ENCODE results near the gene SLC7A1. TPM values are rescaled to one million over a fixed set of nuclear protein-coding genes. Genes with fewer than 3 reads are reported as not detected.

SLC7A1 gene
- total and polyA plus RNA-seq, 2 donors, result 8.5 to 11.7 TPM

- no peaks in the 10 kb centered on the region for H3K36me3 ChIP-seq (ENCODE audit: insufficient read depth)
- H3K4me3 ChIP-seq (ENCODE audit: low read depth, low read length), result no peak overlapping the region
- no peak overlapping the region for H3K27ac ChIP-seq (ENCODE audit: low read depth)
- WGBS, result 76% methylated on average over 7 of the region's 7 CpGs
- no peak for DNase-seq (ENCODE audit: extremely low spot score)
- no peaks in the 10 kb centered on the region for H3K4me1 ChIP-seq (ENCODE audit: insufficient read depth)
Observed at GRCh38 chr13:29484236-29484635, 111.3 kb downstream of the SLC7A1 start.

GRCh38 chr13:29483623-29484022 lies 111.9 kb downstream of the SLC7A1 start:
- Histone ChIP-seq H3K4me1 (ENCODE audit: insufficient read depth) (no peaks in the 10 kb centered on the region), H3K4me3 (ENCODE audit: low read depth, low read length) (no peak overlapping the region), H3K27ac (ENCODE audit: low read depth) (no peak overlapping the region), H3K36me3 (ENCODE audit: insufficient read depth) (no peaks in the 10 kb centered on the region)
- DNase-seq (ENCODE audit: extremely low spot score), result no peak
- 81% methylated on average over 4 of the region's 4 CpGs for WGBS

- no peak overlapping the region for H3K4me3 ChIP-seq (ENCODE audit: low read depth, low read length)
- H3K4me1 ChIP-seq (ENCODE audit: insufficient read depth), result no peaks in the 10 kb centered on the region
- no peaks in the 10 kb centered on the region for H3K36me3 ChIP-seq (ENCODE audit: insufficient read depth)
- 90% methylated on average over 15 of the region's 15 CpGs for WGBS
- DNase-seq (ENCODE audit: extremely low spot score), result no peak
- no peak overlapping the region for H3K27ac ChIP-seq (ENCODE audit: low read depth)
Observed at GRCh38 chr13:29483211-29483610, 112.3 kb downstream of the SLC7A1 start.

- Histone ChIP-seq H3K27ac (ENCODE audit: low read depth) (no peak overlapping the region), H3K4me3 (ENCODE audit: low read depth, low read length) (no peak overlapping the region), H3K4me1 (ENCODE audit: insufficient read depth) (no peaks in the 10 kb centered on the region), H3K36me3 (ENCODE audit: insufficient read depth) (no peaks in the 10 kb centered on the region)
- 77% methylated on average over 4 of the region's 4 CpGs for WGBS
- DNase-seq (ENCODE audit: extremely low spot score), result no peak
Observed at GRCh38 chr13:29482504-29482903, 113.0 kb downstream of the SLC7A1 start.

GRCh38 chr13:29481603-29482002 lies 113.9 kb downstream of the SLC7A1 start:
- H3K36me3 ChIP-seq (ENCODE audit: insufficient read depth), result no peaks in the 10 kb centered on the region
- no peak for DNase-seq (ENCODE audit: extremely low spot score)
- no peaks in the 10 kb centered on the region for H3K4me1 ChIP-seq (ENCODE audit: insufficient read depth)
- no peak overlapping the region for H3K27ac ChIP-seq (ENCODE audit: low read depth)
- 93% methylated on average over 5 of the region's 5 CpGs for WGBS
- H3K4me3 ChIP-seq (ENCODE audit: low read depth, low read length), result no peak overlapping the region

GRCh38 chr13:29480893-29481525 lies 114.5 kb downstream of the SLC7A1 start:
- WGBS, result 88% methylated on average over 11 of the region's 11 CpGs
- no peak overlapping the region for H3K27ac ChIP-seq (ENCODE audit: low read depth)
- no peak for DNase-seq (ENCODE audit: extremely low spot score)
- H3K36me3 ChIP-seq (ENCODE audit: insufficient read depth), result no peaks in the 10 kb centered on the region
- H3K4me3 ChIP-seq (ENCODE audit: low read depth, low read length), result no peak overlapping the region
- no peaks in the 10 kb centered on the region for H3K4me1 ChIP-seq (ENCODE audit: insufficient read depth)

GRCh38 chr13:29479716-29480492 lies 115.6 kb downstream of the SLC7A1 start:
- no peak overlapping the region for H3K4me3 ChIP-seq (ENCODE audit: low read depth, low read length)
- no peaks in the 10 kb centered on the region for H3K4me1 ChIP-seq (ENCODE audit: insufficient read depth)
- DNase-seq (ENCODE audit: extremely low spot score), result no peak
- H3K36me3 ChIP-seq (ENCODE audit: insufficient read depth), result no peaks in the 10 kb centered on the region
- H3K27ac ChIP-seq (ENCODE audit: low read depth), result no peak overlapping the region
- 80% methylated on average over 25 of the region's 25 CpGs for WGBS

- H3K4me3 ChIP-seq (ENCODE audit: low read depth, low read length), result no peak overlapping the region
- 81% methylated on average over 3 of the region's 3 CpGs for WGBS
Observed at GRCh38 chr13:29476046-29476445, 119.4 kb downstream of the SLC7A1 start.

GRCh38 chr13:29474991-29475390 lies 120.5 kb downstream of the SLC7A1 start:
- no peaks in the 10 kb centered on the region for H3K36me3 ChIP-seq (ENCODE audit: insufficient read depth)
- H3K4me3 ChIP-seq (ENCODE audit: low read depth, low read length), result no peak overlapping the region
- WGBS, result 74% methylated on average over 3 of the region's 3 CpGs
- H3K4me1 ChIP-seq (ENCODE audit: insufficient read depth), result no peaks in the 10 kb centered on the region
- no peak for DNase-seq (ENCODE audit: extremely low spot score)
- no peak overlapping the region for H3K27ac ChIP-seq (ENCODE audit: low read depth)

More at GRCh38 chr13:29476046-29476445, 119.4 kb downstream of the SLC7A1 start:
- no peaks in the 10 kb centered on the region for H3K36me3 ChIP-seq (ENCODE audit: insufficient read depth)
- H3K4me1 ChIP-seq (ENCODE audit: insufficient read depth), result no peaks in the 10 kb centered on the region
- DNase-seq (ENCODE audit: extremely low spot score), result no peak
- H3K27ac ChIP-seq (ENCODE audit: low read depth), result no peak overlapping the region

GRCh38 chr13:29473166-29473565 lies 122.3 kb downstream of the SLC7A1 start:
- WGBS, result 76% methylated on average over 4 of the region's 4 CpGs
- H3K4me3 ChIP-seq (ENCODE audit: low read depth, low read length), result no peak overlapping the region
- no peak overlapping the region for H3K27ac ChIP-seq (ENCODE audit: low read depth)
- no peaks in the 10 kb centered on the region for H3K36me3 ChIP-seq (ENCODE audit: insufficient read depth)
- no peak for DNase-seq (ENCODE audit: extremely low spot score)
- no peaks in the 10 kb centered on the region for H3K4me1 ChIP-seq (ENCODE audit: insufficient read depth)

- Histone ChIP-seq H3K27ac (ENCODE audit: low read depth) (no peak overlapping the region), H3K36me3 (ENCODE audit: insufficient read depth) (no peaks in the 10 kb centered on the region), H3K4me3 (ENCODE audit: low read depth, low read length) (no peak overlapping the region), H3K4me1 (ENCODE audit: insufficient read depth) (no peaks in the 10 kb centered on the region)
- DNase-seq (ENCODE audit: extremely low spot score), result no peak
- WGBS, result 53% methylated on average over 6 of the region's 6 CpGs
Observed at GRCh38 chr13:29472332-29472961, 123.0 kb downstream of the SLC7A1 start.

- WGBS, result 88% methylated on average over 9 of the region's 9 CpGs
- no peak for DNase-seq (ENCODE audit: extremely low spot score)
- Histone ChIP-seq H3K4me3 (ENCODE audit: low read depth, low read length) (no peak overlapping the region), H3K4me1 (ENCODE audit: insufficient read depth) (no peaks in the 10 kb centered on the region), H3K27ac (ENCODE audit: low read depth) (no peak overlapping the region), H3K36me3 (ENCODE audit: insufficient read depth) (no peaks in the 10 kb centered on the region)
Observed at GRCh38 chr13:29471551-29471950, 123.9 kb downstream of the SLC7A1 start.

- DNase-seq (ENCODE audit: extremely low spot score), result no peak
- no peak overlapping the region for H3K27ac ChIP-seq (ENCODE audit: low read depth)
- H3K36me3 ChIP-seq (ENCODE audit: insufficient read depth), result no peaks in the 10 kb centered on the region
- 39% methylated on average over 6 of the region's 6 CpGs for WGBS
- H3K4me1 ChIP-seq (ENCODE audit: insufficient read depth), result no peaks in the 10 kb centered on the region
- no peak overlapping the region for H3K4me3 ChIP-seq (ENCODE audit: low read depth, low read length)
Observed at GRCh38 chr13:29465741-29466293, 129.7 kb downstream of the SLC7A1 start.

Measured in urinary bladder (tissue), 4 donors.